Breast epithelium (tissue), 3 donors: ENCODE data around the gene PTPN6.

Experiments
- CTCF ChIP-seq, 3 donors: fragments of 450-650 bp; IDR thresholded peaks; one replicate each; pipeline ENCODE4 v1.5.1; 2016 to 2017; ENCODE audit warnings: antibody characterized with exemption in 3 of 3, mild to moderate bottlenecking in 3 of 3, moderate library complexity in 3 of 3
- POLR2AphosphoS5 ChIP-seq, 3 donors: sonication (generic); formaldehyde crosslinking; IDR thresholded peaks; one replicate each; pipeline ENCODE4 v1.6.1; 2017; ENCODE audit warnings: antibody characterized with exemption in 3 of 3

GRCh38 chr12:6941782-6942181, 9.4 kb upstream of the PTPN6 start:
- TF ChIP-seq CTCF (IDR thresholded peaks at IDR 0.05) (no peak), POLR2AphosphoS5 (IDR thresholded peaks at IDR 0.05) (no peak)
